HCEC 1CT (cell line): Measurements from ENCODE around the gene SP8.
"Not testable (repeated sequence)": the region's sequence is repeated elsewhere in the genome, so short reads cannot be mapped to it uniquely, and the experiment has no call there.

Experiments used
- DNase-seq: peaks from one replicate; pipeline ENCODE4 v3.0.0-alpha.2; 2017

The SP8 gene

GRCh38 chr7:20786779-20787659 lies at the start of gene SP8:
Gene SP8 (minus strand): TSS chr7:20786886. CDS start chr7:20786798, 88 bp downstream.
- DNase-seq: no peak

DNA sequence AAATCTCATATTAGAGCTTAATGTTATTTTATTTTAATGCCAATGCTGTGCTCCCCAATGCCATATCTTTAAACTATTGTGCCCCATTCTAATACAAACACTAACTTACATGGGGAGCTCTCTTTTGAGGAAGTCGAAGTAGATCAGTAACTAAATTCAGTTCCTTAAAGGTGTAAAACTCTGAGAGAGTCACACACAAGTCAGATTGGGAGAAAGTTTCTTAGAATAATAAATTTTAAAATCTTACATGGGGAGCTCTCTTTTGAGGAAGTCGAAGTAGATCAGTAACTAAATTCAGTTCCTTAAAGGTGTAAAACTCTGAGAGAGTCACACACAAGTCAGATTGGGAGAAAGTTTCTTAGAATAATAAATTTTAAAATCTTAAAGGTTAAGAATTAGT lies 49.7 kb upstream of the SP8 start:
- not testable (repeated sequence) for DNase-seq

DNA sequence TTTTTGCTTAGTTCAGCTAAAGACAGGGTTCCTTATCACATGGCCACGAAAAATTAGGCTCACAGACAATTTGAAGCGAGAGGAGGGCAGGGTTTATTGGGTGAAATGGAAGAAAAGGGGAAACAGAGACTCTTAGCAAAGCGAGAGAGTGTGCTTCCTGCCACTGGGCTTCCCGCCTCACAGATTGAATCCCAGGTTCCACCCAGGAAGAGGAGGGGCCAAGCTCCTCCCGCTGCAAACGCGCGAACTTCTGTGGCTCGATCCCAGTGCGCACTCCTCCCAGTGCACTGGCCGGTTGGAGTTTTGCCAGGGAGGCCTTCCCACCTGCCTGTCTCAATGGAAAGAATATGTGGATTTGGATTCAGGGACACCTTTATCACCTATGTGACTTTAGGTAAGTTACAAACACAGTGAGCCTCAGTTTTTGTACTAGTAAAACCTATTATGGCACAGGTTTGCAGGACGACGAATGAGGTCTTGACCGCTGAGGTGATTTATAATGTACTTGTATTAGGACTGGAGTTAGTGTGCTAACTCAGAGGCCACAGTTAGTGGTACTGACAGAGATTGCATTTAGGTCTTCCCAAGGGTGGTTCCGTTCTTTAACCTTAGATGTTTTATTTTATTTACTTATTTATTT lies 48.5 kb upstream of the SP8 start:
- DNase-seq: no peak

DNA sequence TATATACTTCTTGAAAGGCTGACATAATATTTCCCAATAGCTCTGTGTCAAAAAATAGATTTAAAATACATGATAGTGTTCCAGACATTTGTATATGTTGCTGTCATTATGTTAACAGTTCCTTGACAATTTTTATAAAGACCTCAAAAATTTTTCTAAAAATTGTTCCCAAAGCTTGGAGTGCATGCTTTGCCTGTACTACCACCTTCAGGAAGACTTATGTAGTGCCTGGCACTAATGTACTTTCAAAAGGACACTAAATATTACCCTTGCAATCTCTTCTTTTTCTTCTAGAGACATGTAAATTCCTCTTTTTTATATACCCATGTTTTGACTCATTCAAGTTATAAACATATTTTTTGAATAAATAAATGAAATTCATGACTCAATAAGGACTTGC lies 48.0 kb upstream of the SP8 start:
- no peak for DNase-seq

DNA sequence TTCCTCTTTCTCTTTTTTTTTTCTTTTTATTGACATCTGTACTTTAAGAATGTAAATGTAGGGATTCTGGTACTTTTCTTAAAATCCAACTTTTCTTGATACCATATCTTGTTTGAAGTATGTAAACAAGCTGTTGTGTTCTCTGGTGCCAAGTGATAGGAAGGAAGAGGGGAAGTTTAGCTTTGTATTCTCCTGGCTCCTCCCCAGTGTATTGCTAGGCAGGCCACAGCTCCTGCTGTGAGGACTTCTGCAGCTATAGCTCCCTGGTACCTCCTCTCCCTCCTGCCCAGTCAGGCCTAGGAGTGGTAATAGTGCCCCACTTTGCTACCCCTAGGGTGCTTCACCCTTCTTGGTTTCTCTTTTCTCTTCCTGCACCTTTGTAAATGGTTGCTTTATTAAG lies 45.3 kb upstream of the SP8 start:
- DNase-seq: no peak

- no peak for DNase-seq
Measured at GRCh38 chr7:20831451-20831850, 44.8 kb upstream of the SP8 start.

- DNase-seq: no peak
Measured at GRCh38 chr7:20828947-20829346, 42.3 kb upstream of the SP8 start.

GRCh38 chr7:20827172-20827571 lies 40.5 kb upstream of the SP8 start:
- no peak for DNase-seq

DNA sequence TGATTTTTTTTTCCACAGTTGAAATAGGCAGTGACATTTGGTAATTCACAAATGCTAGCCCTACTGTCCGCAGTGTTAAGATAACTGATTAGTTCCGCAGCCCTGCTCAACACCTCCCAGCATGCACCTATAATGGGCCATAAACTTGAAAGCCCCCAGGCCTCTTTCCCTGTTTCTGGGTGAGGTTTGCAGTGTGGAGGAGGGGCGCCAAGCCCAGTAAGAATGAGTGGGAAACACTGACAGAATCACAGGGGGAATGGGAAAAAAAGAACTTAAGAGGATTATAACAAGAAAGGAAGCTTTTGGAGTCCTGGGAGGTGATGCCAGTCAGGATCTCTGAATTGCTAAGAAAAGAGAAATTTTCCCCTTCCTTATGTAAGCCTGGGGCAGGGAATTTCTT lies 39.6 kb upstream of the SP8 start:
- DNase-seq: no peak

DNA sequence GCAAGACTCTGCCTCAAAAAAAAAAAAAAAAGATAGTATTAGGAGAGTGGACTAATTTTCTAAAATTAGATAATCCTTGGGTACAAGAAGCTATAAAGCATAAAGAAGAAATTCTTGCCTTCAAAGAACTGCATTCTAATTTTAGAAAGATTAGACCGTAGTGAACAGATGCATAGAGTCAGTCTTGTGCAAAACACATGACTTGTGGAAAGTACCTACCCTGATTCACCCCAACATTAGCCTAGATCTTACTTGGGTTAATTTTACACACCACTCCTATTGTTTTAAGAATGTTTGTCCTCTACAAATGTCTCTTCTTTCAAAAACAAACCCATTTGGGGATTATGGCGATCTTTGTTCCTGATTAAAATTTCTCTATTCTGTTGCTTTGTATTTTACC lies 38.9 kb upstream of the SP8 start:
- DNase-seq: no peak

DNA sequence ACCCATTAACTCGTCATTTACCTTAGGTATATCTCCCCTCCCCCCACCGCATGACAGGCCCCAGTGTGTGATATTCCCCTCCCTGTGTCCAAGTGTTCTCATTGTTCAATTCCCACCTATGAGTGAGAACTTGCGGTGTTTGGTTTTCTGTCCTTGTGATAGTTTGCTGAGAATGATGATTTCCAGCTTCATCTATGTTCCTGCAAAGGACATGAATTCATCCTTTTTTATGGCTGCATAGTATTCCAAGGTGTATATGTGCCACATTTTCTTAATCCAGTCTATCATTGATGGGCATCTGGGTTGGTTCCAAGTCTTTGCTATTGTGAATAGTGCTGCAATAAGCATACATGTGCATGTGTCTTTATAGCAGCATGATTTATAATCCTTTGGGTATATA lies 34.7 kb upstream of the SP8 start:
- DNase-seq: not testable (repeated sequence)

- DNase-seq: no peak
Measured at GRCh38 chr7:20816372-20816959, 29.8 kb upstream of the SP8 start.

DNA sequence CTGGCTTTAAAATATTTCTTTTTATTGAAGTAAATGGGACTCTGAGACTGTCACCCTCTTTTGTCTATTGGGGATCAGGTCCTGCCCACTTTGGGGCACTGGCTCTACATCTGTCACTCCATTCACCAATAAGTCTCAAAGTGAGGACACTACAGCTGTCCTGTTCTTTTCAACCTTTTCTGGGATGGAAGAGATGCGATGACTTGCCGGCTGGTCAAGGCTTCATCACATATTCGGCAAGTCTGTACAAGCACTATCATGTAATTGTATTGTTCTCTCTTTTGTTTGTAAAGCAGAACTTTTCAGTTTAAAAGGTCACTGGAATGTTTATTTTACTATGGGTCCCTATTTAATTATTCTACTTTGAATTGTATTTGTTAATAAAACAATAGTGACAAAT lies 17.7 kb upstream of the SP8 start:
- DNase-seq: no peak

- no peak for DNase-seq
Measured at GRCh38 chr7:20799566-20800366, 13.1 kb upstream of the SP8 start.

DNA sequence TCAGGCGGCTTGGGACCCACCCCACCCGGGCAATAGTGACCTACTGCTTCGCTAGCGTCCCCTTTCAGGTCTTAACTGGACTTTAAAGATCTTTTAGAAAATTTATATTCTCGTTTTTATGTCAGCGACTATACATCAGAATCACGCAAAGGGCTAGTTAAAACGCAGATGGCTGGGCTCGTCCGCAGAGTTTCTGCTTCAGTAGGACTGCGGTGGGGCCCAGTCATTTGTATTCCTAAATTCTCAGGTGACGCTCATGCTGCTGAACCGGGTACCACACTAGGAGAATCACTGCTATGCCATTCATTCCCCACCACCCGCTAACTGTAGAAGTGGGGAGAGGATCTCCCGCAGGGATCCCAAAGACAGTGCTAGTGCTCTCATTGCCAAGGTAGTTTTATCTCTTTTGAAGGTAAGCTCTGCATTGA lies 12.0 kb upstream of the SP8 start:
- no peak for DNase-seq

DNA sequence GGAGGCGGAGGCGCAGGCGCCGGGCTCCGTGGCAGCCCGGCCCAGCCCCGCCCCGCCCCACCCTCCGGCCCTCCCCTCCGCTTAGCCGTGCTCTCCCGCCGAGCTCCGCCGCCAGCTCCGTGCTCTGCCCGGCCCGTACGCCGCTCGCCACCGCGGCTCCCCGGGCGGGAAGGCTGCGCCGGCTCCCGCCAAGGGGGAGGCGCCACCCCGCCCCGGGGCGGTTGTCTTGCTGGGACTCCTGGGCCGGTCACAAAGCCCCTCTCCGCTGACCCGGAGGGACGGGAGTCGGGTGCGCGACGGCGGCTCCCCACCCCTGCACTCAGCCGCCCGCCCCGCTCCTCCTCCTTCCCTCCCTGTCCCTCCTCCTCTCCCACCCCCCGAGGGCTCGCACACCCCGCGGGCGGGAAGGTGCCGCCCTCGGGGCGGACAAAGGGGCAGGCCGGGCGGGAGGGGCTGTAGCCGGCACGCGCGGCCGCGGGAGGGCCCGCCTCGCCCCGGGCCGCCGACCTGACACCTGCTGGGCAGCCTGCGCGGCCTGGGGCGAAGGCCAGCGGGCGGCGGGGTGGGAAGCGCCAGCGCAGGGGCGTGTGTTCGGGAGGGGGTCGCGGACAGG lies 11.5 kb upstream of the SP8 start:
- DNase-seq: peak; percentile 10

GRCh38 chr7:20797462-20798080 lies 10.9 kb upstream of the SP8 start:
- DNase-seq: no peak

DNA sequence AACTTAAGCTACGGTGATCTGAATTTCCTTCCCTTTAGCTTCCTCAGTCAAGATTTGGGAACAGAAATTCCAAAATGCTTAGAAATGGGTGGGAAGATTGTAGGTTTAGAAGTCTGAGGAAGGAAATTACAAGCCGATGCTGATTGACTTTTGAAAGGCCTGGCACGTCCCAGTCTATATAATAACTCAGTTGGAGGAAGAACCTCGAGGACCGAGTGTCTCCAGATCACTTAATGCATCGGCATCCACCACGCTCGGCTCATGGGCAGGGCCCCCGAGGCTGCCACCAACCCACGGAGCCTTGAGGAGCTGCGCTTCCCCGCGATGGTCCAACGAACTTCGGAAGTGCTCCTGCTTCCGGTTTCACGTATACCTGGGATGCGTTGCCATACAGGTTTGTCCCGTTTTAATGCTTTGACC lies 10.4 kb upstream of the SP8 start:
- DNase-seq: no peak

GRCh38 chr7:20796500-20796899 lies 9.8 kb upstream of the SP8 start:
- DNase-seq: no peak

DNA sequence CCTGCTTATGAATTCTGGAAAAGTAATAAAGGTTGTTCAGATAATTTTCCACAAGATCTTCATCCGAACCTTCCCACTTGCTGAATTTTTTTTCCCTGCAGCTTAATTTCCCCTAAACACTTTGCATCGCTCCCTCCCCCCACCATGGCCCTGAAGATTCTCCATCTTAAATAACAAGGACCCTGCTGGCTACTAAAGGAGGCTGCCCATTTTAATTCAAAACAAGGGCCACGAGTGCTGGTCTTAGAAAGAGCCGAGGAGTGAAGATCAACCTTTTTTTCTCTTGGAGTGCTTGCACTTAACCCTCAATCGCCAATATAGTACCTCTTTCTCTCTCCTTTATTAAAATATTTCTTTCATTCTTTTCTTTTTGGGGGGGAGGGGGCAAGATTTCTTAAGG lies 9.2 kb upstream of the SP8 start:
- no peak for DNase-seq

GRCh38 chr7:20795361-20795760 lies 8.7 kb upstream of the SP8 start:
- DNase-seq: no peak

GRCh38 chr7:20794676-20795075 lies 8.0 kb upstream of the SP8 start:
- DNase-seq: no peak
